ENCODE measurements around the gene OR2T12.

DNA sequence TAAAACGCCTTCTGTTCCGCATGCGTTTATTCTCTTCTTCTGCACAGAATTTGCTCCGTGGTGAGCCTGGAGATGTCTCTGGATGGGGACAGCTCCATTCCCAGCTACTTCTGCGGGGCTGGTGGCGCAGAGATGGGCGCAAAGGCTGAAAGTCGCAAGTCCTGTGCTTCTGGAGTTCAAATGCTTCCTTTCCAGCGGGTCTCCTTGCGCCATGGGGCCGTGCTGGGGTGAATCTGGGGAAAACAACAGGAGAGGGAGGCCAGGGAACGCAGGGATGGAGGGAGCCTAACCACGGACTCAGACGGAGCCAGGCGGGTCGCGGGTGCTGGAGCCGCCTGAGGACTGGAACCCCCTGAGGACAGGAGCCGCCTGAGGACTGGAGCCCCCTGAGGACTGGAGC is 2.9 kb upstream of the OR2T12 start:
- TF ChIP-seq ZHX1 (conservative IDR thresholded peaks at IDR 0.05; ENCODE audit: low read length) (no peak), HNRNPL (IDR thresholded peaks at IDR 0.05; ENCODE audit: low read depth, low read length) (no peak), POLR2A (conservative IDR thresholded peaks at IDR 0.05) (no peak), SP1 (CRISPR knock-in tag; IDR thresholded peaks at IDR 0.05) (no peak), POLR2B (IDR thresholded peaks at IDR 0.05; ENCODE audit: low read depth, partially characterized antibody) (no peak), SMARCA5 (IDR thresholded peaks at IDR 0.05) (no peak), CEBPB (tag; IDR thresholded peaks at IDR 0.05) (no peak), MEIS2 (IDR thresholded peaks at IDR 0.05; ENCODE audit: partially characterized antibody) (no peak), E2F4 (CRISPR knock-in tag; IDR thresholded peaks at IDR 0.05; ENCODE audit: low read depth) (no peak), SRSF3 (IDR thresholded peaks at IDR 0.05; ENCODE audit: insufficient read depth, low read length) (no peak), RBM14 (IDR thresholded peaks at IDR 0.05; ENCODE audit: borderline replicate concordance, insufficient read depth, low read depth, low read length) (no peak)
- TF ChIP-seq, protein P1, sequence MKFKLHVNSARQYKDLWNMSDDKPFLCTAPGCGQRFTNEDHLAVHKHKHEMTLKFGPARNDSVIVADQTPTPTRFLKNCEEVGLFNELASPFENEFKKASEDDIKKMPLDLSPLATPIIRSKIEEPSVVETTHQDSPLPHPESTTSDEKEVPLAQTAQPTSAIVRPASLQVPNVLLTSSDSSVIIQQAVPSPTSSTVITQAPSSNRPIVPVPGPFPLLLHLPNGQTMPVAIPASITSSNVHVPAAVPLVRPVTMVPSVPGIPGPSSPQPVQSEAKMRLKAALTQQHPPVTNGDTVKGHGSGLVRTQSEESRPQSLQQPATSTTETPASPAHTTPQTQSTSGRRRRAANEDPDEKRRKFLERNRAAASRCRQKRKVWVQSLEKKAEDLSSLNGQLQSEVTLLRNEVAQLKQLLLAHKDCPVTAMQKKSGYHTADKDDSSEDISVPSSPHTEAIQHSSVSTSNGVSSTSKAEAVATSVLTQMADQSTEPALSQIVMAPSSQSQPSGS (CRISPR knock-in tag; IDR thresholded peaks at IDR 0.05), result no peak
- TF ChIP-seq, protein P2, sequence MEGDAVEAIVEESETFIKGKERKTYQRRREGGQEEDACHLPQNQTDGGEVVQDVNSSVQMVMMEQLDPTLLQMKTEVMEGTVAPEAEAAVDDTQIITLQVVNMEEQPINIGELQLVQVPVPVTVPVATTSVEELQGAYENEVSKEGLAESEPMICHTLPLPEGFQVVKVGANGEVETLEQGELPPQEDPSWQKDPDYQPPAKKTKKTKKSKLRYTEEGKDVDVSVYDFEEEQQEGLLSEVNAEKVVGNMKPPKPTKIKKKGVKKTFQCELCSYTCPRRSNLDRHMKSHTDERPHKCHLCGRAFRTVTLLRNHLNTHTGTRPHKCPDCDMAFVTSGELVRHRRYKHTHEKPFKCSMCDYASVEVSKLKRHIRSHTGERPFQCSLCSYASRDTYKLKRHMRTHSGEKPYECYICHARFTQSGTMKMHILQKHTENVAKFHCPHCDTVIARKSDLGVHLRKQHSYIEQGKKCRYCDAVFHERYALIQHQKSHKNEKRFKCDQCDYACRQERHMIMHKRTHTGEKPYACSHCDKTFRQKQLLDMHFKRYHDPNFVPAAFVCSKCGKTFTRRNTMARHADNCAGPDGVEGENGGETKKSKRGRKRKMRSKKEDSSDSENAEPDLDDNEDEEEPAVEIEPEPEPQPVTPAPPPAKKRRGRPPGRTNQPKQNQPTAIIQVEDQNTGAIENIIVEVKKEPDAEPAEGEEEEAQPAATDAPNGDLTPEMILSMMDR (IDR thresholded peaks at IDR 0.05 in 2 of 3, conservative IDR thresholded peaks at IDR 0.05 in 1 of 3; ENCODE audit: insufficient read depth in 2 of 3, low read depth in 1 of 3, low read length in 3 of 3), result no peak
